Measurements from ENCODE around the gene URB2.
"Not testable (repeated sequence)": the region's sequence is repeated elsewhere in the genome, so short reads cannot be mapped to it uniquely, and the experiment has no call there.

The URB2 gene

DNA sequence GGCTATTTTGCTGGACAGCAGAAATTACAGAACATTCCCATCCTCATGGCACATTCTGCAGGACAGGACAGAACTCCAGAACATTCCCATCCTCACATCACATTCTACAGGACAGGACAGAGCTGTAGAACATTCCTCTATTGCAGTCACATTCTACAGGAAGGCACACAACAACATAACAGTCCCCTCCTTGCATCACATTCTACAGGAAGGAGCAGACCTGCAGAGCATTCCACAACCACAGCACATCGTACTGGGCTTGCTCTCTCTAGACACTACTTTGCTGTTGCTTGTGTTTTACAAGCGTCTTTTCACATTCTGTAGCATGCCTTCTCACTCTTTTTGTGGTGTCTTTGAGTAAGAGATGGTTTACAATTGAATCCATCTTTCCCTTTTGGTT lies 40.7 kb upstream of the URB2 start:
- no peak for TF ChIP-seq CTCF (conservative IDR thresholded peaks at IDR 0.05)
- TF ChIP-seq ZFX (IDR thresholded peaks at IDR 0.05) = no peak
- H3K27ac ChIP-seq = no peak overlapping the region

GRCh38 chr1:229590119-229590518 lies 35.9 kb upstream of the URB2 start:
- H3K27ac ChIP-seq = no peak overlapping the region
- TF ChIP-seq ZFX (IDR thresholded peaks at IDR 0.05) = no peak
- TF ChIP-seq CTCF (conservative IDR thresholded peaks at IDR 0.05) = no peak

DNA sequence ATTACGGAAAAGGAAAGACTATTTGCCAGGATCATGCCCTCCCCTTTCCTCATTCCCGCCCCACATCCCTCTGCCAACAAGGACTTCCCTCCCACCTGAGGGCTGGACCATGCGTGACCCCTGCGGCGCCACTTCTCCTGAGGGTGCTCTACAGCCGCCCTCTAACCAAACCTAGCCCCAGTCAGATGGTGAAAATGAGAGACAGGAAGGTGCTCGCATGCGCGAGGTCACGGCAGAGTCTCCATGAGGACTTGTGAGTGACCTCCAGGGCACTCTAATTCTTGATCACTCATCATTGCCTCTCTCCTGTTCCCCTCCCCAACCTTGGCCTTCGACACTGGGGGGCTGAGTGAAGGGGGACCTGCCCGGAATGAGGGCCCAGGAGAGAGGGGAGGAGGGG lies 32.2 kb upstream of the URB2 start:
- TF ChIP-seq ZFX (IDR thresholded peaks at IDR 0.05) = no peak
- TF ChIP-seq CTCF (conservative IDR thresholded peaks at IDR 0.05) = no peak
- no peak overlapping the region for H3K27ac ChIP-seq

DNA sequence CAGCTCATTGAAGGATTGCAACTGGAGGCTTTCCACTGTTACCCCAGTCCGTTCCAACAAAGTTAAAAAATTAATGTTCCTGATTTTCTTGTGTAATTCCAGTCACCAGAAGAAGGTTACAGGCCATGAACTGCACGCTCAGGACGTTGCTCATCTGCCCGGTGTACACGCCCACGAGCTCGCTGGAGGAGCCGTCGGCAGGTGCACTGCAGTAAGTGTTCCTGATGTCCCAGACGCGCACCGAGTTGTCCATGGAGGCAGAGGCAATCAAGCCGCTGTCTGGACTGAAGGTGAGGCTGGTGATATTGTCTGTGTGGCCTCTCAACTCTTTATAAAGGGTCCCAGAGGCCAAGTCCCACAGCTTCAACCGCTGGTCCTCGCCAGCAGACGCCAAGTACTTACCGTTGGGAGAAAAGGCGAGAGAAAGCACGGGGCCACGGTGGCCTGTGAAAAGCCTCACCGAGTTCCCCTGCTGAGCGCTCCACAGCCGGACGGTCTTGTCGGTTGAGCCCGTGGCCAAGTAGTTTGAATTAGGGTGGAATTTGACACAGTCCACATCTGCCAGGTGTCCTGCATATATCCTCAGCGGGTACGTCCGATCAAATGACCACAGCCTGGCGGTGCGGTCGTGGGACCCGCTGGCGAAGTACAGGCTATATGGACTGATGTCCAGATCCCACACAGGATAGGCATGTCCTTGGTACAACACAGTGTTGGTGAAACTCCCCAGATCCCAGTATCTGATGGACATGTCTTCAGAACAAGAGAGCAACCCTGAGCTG lies 31.6 kb upstream of the URB2 start:
- TF ChIP-seq CTCF (conservative IDR thresholded peaks at IDR 0.05) (no peak), ZFX (IDR thresholded peaks at IDR 0.05) (no peak)
- no peak overlapping the region for H3K27ac ChIP-seq

GRCh38 chr1:229595876-229596275 lies 30.2 kb upstream of the URB2 start:
- H3K27ac ChIP-seq = not testable (repeated sequence)

DNA sequence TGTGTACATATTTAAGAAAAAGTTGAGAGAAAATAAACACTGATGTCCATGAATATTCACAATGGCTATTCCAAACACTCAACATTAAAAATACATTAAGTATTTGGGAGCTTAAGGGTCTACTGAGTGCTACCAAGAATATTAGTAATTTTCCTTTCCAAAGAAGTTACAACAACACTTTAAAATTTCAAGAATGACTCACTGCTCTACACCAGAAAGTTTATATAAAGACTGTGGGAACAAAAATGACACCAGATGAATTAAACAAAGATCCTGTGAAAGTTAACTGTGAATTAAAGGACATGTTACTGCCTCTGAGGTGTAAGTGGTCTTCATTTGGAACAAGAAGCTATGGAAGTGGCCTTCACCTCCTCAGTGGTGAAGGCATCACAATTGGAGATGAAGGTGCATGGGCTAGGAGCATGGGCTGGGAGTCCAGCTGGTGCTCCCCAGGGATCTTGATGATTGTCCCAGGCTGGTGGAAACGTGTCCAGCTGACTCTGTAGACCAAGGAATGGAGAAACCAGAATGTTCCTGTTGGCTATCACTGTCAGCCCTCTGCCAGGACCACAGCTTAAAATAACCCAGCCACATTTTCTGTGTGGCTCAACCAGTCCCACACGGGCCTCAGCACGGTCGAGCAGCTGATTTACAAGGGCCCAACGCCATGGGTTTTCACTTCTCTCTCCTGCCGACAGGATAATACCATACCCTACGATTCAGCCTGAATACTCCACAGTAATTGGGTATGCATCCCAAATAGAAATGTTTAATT lies 28.9 kb upstream of the URB2 start:
- H3K27ac ChIP-seq = no peak overlapping the region
- no peak for TF ChIP-seq CTCF (conservative IDR thresholded peaks at IDR 0.05)
- TF ChIP-seq ZFX (IDR thresholded peaks at IDR 0.05) = no peak

DNA sequence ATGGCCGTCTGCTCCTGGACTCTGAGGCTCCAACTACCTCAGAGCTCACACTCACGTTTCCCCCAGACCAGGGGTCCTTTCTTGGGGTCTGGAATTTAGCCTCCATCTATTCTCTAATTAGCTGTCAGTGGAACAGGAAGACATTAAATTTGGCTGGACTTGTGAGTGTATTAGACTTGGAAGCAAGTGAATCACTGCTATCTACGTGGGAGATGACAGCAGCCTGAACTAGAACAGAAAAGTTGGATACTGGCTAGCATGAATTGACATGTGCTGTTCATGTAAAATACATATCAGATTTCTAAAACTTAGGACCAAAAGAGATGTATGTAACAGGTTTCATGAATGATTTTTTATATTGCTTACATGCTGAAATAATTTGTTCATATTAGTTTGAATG lies 28.2 kb upstream of the URB2 start:
- no peak overlapping the region for H3K27ac ChIP-seq
- no peak for TF ChIP-seq CTCF (conservative IDR thresholded peaks at IDR 0.05)
